ENCODE results near the gene DDX46.

The DDX46 gene

DNA sequence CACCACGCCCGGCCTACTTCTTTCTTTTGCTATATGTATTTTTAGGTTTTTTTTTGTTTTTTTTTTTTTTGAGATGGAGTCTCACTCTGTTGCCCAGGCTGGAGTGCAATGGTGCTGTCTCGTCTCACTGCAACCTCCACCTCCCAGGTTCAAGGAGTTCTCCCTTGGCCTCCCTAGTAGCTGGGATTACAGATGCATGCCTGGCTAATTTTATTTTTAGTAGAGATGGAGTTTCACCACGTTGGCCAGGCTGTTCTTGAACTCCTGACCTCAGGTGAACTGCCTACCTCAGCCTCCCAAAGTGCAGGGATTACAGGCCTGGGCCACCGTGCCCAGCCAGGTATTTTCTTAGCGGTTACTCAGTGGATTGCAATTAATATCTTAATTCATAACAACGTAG lies 63.3 kb downstream of the DDX46 start:
- no peak for DNase-seq
- H3K9me3 ChIP-seq, result no peaks in the 10 kb centered on the region
- H3K27ac ChIP-seq, result no peak overlapping the region
- intact Hi-C loops (cut with DNase I; ENCODE audit: low total_unique reads), result no loop called here
- peaks cover 66 to 88% (median 74%) of the 10 kb centered on the region in 3 donors for H3K36me3 ChIP-seq
- no peaks in the 10 kb centered on the region for H3K27me3 ChIP-seq
- no peaks in the 10 kb centered on the region for H3K4me1 ChIP-seq
- no peak overlapping the region for H3K4me3 ChIP-seq
- TF ChIP-seq, protein P1, sequence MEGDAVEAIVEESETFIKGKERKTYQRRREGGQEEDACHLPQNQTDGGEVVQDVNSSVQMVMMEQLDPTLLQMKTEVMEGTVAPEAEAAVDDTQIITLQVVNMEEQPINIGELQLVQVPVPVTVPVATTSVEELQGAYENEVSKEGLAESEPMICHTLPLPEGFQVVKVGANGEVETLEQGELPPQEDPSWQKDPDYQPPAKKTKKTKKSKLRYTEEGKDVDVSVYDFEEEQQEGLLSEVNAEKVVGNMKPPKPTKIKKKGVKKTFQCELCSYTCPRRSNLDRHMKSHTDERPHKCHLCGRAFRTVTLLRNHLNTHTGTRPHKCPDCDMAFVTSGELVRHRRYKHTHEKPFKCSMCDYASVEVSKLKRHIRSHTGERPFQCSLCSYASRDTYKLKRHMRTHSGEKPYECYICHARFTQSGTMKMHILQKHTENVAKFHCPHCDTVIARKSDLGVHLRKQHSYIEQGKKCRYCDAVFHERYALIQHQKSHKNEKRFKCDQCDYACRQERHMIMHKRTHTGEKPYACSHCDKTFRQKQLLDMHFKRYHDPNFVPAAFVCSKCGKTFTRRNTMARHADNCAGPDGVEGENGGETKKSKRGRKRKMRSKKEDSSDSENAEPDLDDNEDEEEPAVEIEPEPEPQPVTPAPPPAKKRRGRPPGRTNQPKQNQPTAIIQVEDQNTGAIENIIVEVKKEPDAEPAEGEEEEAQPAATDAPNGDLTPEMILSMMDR (IDR thresholded peaks at IDR 0.05), result no peak

GRCh38 chr5:134824681-134825080 lies 66.1 kb downstream of the DDX46 start:
- H3K27ac ChIP-seq, result no peak overlapping the region
- no peak for DNase-seq
- intact Hi-C loops (cut with DNase I; ENCODE audit: low total_unique reads), result no loop called here
- peaks cover 65 to 85% (median 72%) of the 10 kb centered on the region in 3 donors for H3K36me3 ChIP-seq
- no peaks in the 10 kb centered on the region for H3K9me3 ChIP-seq
- no peaks in the 10 kb centered on the region for H3K4me1 ChIP-seq
- no peak overlapping the region for H3K4me3 ChIP-seq
- TF ChIP-seq, protein P1 (IDR thresholded peaks at IDR 0.05), result no peak
- H3K27me3 ChIP-seq, result no peaks in the 10 kb centered on the region

- DNase-seq, result no peak
- H3K36me3 ChIP-seq, result peaks cover 60 to 79% (median 67%) of the 10 kb centered on the region in 3 donors
Measured at GRCh38 chr5:134825212-134825611, 66.6 kb downstream of the DDX46 start.

DNA sequence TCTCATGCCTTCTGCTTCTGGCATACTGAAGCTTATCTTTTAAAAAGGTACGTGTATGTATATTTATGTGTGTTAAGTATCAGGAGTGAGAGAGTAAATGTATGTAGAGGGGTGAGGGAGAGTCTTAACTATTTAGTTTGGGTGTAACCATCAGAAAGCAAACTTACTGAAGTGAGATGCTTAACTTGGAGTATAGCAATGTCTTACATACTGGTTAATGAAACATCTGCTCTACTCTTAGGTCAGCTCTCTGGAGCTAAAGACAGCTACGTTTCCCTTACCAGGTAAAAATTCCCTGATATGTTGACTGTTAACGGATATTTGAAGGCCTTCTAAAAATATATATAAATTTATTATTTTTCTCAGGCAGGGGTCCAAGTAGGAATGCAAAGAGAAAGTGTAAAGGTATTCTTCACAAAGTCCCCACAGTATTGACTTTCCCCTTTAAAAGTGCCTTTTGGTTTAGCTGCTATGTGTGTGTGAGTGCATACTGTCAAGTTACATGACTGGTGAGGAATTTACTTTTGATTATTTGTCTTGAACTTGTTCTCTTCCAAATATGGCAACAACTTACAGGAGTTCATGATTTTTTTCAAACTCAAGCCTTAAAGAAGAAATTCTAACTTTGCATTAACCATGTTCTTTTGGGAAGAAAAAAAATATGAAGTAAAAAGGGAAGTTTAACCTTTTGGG lies 74.9 kb downstream of the DDX46 start:
- Histone ChIP-seq H3K27ac (peak overlapping the region; percentile 34 to 79), H3K9me3 (no peaks in the 10 kb centered on the region), H3K36me3 (peaks cover 12 to 37% (median 14%) of the 10 kb centered on the region in 3 donors), H3K27me3 (no peaks in the 10 kb centered on the region), H3K4me3 (no peak overlapping the region), H3K4me1 (peaks cover 0 to 31% (median 14%) of the 10 kb centered on the region in 4 donors)
- TF ChIP-seq, protein P1 (IDR thresholded peaks at IDR 0.05), result no peak
- DNase-seq, result no peak
- intact Hi-C loops (cut with DNase I; ENCODE audit: low total_unique reads), result no loop called here

More at GRCh38 chr5:134825212-134825611, 66.6 kb downstream of the DDX46 start:
- no peak overlapping the region for H3K27ac ChIP-seq
- TF ChIP-seq, protein P1 (IDR thresholded peaks at IDR 0.05), result no peak
- H3K27me3 ChIP-seq, result no peaks in the 10 kb centered on the region
- no peaks in the 10 kb centered on the region for H3K9me3 ChIP-seq
- H3K4me1 ChIP-seq, result no peaks in the 10 kb centered on the region
- H3K4me3 ChIP-seq, result no peak overlapping the region
- intact Hi-C loops (cut with DNase I; ENCODE audit: low total_unique reads), result no loop called here

DNA sequence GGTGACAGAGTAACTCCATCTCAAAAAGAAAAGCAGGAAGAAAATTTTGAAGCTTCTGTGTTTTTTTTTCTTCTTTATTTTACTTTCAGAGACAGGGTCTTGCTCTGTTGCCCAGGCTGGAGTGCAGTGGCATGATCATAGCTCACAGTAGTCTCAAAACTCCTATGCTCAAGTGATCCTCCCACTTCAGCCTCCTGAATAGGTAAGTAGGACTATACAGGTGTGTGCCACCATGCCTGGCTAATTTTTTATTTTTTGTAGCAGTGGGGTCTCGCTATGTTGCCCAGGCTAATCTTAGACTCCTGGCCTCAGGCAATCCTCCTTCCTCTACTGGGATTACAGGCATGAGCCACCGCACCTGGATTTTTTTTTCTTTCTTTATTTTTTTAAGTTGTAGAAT lies 77.0 kb downstream of the DDX46 start:
- peaks cover 0 to 31% (median 14%) of the 10 kb centered on the region in 4 donors for H3K4me1 ChIP-seq
- H3K36me3 ChIP-seq, result peaks cover 5 to 48% (median 15%) of the 10 kb centered on the region in 3 donors
- intact Hi-C loops (cut with DNase I; ENCODE audit: low total_unique reads), result no loop called here
- TF ChIP-seq, protein P1 (IDR thresholded peaks at IDR 0.05), result no peak
- DNase-seq, result no peak
- H3K4me3 ChIP-seq, result no peak overlapping the region
- H3K27me3 ChIP-seq, result no peaks in the 10 kb centered on the region
- peak overlapping the region; percentile 65 to 79 for H3K27ac ChIP-seq
- H3K9me3 ChIP-seq, result no peaks in the 10 kb centered on the region

Measured in tibial artery (tissue), 4 donors.